Colonic mucosa (tissue), 4 donors: ENCODE results near the gene TSG101. TPM values are rescaled to one million over a fixed set of nuclear protein-coding genes. Genes with fewer than 3 reads are reported as not detected.

ENCODE experiments used
- DNase-seq: peaks from one replicate; pipeline ENCODE4 v3.0.0-alpha.2; 2020
- H3K27ac ChIP-seq: fragments of 200-600 bp; one replicate; pipeline ENCODE4 v1.8.0; 2021
- H3K27me3 ChIP-seq: fragments of 200-600 bp; one replicate; pipeline ENCODE4 v1.8.0; 2021
- H3K36me3 ChIP-seq: fragments of 200-600 bp; one replicate; pipeline ENCODE4 v1.8.0; 2021
- H3K4me1 ChIP-seq: fragments of 200-600 bp; one replicate; pipeline ENCODE4 v1.8.0; 2021; ENCODE audit warnings: mild to moderate bottlenecking
- H3K4me3 ChIP-seq: fragments of 200-600 bp; one replicate; pipeline ENCODE4 v1.8.0; 2021
- H3K9ac ChIP-seq, 2 donors: one replicate each; pipeline ENCODE4 v1.7.0; 2013; ENCODE audit warnings: control low read depth in 2 of 2, low read depth in 2 of 2, low read length in 2 of 2
- H3K9me3 ChIP-seq: fragments of 200-600 bp; one replicate; pipeline ENCODE4 v1.8.0; 2021
- intact Hi-C: fragments of 100-400 bp; cut with DNase I; formaldehyde crosslinking; loops from one replicate; pipeline ENCODE4 v1.14.1; 2022
- total RNA-seq, 2 donors: library from RNA; stranded (reverse); fragmentation: NEBNext Ultra II Directional in 1 of 2; extraction: Animal tissue kit (Norgen Biotek cat#: 25700) in 1 of 2; gene quantifications; one replicate each; pipeline ENCODE4 v1.2.1, GENCODE V29; 2021
- TF ChIP-seq, protein P1 (sequence below): fragments of 200-600 bp; IDR thresholded peaks from one replicate; pipeline ENCODE4 v1.8.0; 2022; ENCODE audit warnings: antibody characterized with exemption, mild to moderate bottlenecking
- donor health status: healthy.
- donor health status: DM: no; HTN: no; CAD: no.
- donor health status: DM: no; HTN: no; CAD: no.

TSG101 gene
- total RNA-seq, 2 donors from 2014 or later, result 54.0 to 64.9 TPM

- no peaks in the 10 kb centered on the region for H3K9me3 ChIP-seq
- H3K9ac ChIP-seq, result no peak overlapping the region
- H3K4me1 ChIP-seq, result no peaks in the 10 kb centered on the region
- intact Hi-C loops, result no loop called here
- TF ChIP-seq, protein P1, sequence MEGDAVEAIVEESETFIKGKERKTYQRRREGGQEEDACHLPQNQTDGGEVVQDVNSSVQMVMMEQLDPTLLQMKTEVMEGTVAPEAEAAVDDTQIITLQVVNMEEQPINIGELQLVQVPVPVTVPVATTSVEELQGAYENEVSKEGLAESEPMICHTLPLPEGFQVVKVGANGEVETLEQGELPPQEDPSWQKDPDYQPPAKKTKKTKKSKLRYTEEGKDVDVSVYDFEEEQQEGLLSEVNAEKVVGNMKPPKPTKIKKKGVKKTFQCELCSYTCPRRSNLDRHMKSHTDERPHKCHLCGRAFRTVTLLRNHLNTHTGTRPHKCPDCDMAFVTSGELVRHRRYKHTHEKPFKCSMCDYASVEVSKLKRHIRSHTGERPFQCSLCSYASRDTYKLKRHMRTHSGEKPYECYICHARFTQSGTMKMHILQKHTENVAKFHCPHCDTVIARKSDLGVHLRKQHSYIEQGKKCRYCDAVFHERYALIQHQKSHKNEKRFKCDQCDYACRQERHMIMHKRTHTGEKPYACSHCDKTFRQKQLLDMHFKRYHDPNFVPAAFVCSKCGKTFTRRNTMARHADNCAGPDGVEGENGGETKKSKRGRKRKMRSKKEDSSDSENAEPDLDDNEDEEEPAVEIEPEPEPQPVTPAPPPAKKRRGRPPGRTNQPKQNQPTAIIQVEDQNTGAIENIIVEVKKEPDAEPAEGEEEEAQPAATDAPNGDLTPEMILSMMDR, result no peak
- H3K27me3 ChIP-seq, result no peaks in the 10 kb centered on the region
- no peak overlapping the region for H3K4me3 ChIP-seq
- no peak overlapping the region for H3K27ac ChIP-seq
- H3K36me3 ChIP-seq, result no peaks in the 10 kb centered on the region
- no peak for DNase-seq
These were observed 54.7 kb downstream of the TSG101 start for GRCh38 chr11:18471995-18472394.

DNA sequence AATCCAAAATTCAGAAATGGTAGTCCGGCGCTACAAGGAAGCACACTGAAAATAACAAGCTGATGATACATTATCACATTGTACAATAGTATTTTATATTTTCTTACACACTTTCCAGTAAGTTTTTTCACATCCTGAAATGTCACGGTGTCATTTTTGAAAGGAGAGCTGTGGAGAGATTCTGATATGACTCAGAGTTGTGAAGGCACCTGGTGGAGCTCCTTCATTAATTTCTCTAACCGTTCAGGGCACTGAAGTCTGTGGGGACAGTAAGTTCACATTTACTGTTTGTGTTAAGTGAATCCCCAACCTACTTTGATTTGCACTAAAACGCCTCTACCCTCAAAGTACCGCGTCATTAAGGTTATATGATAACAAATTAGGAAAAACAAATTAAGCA, 57.8 kb downstream of the TSG101 start:
- TF ChIP-seq, protein P1, result no peak
- intact Hi-C loops, result no loop called here

DNA sequence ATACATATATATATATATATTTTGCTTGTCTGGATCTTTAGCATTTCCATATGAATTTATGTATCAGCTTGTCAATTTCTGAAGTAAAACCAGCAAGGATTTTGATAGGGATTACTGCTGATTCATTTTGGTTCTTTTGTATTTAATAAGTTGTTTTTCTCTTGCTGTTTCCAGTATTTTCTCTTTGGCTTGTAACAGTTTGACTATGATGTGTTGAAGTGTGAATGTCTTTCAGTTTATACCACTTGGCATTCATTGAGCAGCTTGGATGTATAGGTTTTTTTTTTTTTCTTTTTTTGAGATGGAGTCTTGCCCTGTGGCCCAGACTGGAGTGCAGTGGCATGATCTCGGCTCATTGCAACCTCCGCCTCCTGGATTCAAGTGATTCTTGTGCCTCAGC, 58.7 kb downstream of the TSG101 start:
- H3K4me1 ChIP-seq, result no peaks in the 10 kb centered on the region

More for the DNA sequence above, 57.8 kb downstream of the TSG101 start:
- H3K4me1 ChIP-seq, result no peaks in the 10 kb centered on the region
- H3K9me3 ChIP-seq, result no peaks in the 10 kb centered on the region
- H3K27me3 ChIP-seq, result no peaks in the 10 kb centered on the region
- no peak overlapping the region for H3K9ac ChIP-seq
- H3K4me3 ChIP-seq, result no peak overlapping the region
- no peak for DNase-seq
- no peak overlapping the region for H3K27ac ChIP-seq
- H3K36me3 ChIP-seq, result no peaks in the 10 kb centered on the region

DNA sequence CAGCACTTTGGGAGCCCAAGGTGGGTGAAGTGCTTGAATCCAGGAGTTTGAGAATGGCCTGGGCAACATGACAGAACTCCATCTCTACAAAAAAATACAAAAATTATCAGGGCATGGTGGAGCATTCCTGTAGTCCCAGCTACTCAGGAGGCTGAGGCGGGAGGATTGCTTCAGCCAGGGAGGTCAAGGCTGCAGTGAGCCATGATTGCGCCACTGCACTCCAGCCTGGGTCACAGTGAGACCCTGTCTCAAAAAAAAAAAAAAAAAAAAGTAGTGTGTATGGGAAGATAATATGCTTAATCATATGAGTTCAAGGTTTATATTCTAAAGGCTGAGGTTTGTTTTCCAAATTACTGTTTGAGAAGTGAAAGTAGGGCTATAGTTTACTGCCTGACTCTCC, 60.3 kb downstream of the TSG101 start:
- intact Hi-C loops, result no loop called here
- DNase-seq, result no peak
- H3K36me3 ChIP-seq, result no peaks in the 10 kb centered on the region
- TF ChIP-seq, protein P1, result no peak
- no peaks in the 10 kb centered on the region for H3K27me3 ChIP-seq
- no peak overlapping the region for H3K27ac ChIP-seq
- no peak overlapping the region for H3K9ac ChIP-seq
- H3K9me3 ChIP-seq, result no peaks in the 10 kb centered on the region
- H3K4me1 ChIP-seq, result no peaks in the 10 kb centered on the region
- H3K4me3 ChIP-seq, result no peak overlapping the region

More for the DNA sequence above, 58.7 kb downstream of the TSG101 start:
- Histone ChIP-seq H3K9ac (no peak overlapping the region), H3K4me3 (no peak overlapping the region), H3K27ac (no peak overlapping the region), H3K36me3 (no peaks in the 10 kb centered on the region), H3K9me3 (no peaks in the 10 kb centered on the region), H3K27me3 (no peaks in the 10 kb centered on the region)
- no peak for DNase-seq
- intact Hi-C loops, result no loop called here
- TF ChIP-seq, protein P1, result no peak

- no peak overlapping the region for H3K9ac ChIP-seq
- H3K36me3 ChIP-seq, result no peaks in the 10 kb centered on the region
- no peaks in the 10 kb centered on the region for H3K27me3 ChIP-seq
- no peaks in the 10 kb centered on the region for H3K9me3 ChIP-seq
- TF ChIP-seq, protein P1, result no peak
- H3K4me3 ChIP-seq, result no peak overlapping the region
- H3K27ac ChIP-seq, result no peak overlapping the region
- intact Hi-C loops, result no loop called here
- H3K4me1 ChIP-seq, result no peaks in the 10 kb centered on the region
- no peak for DNase-seq
These were observed 63.3 kb downstream of the TSG101 start for GRCh38 chr11:18463439-18463838.

DNA sequence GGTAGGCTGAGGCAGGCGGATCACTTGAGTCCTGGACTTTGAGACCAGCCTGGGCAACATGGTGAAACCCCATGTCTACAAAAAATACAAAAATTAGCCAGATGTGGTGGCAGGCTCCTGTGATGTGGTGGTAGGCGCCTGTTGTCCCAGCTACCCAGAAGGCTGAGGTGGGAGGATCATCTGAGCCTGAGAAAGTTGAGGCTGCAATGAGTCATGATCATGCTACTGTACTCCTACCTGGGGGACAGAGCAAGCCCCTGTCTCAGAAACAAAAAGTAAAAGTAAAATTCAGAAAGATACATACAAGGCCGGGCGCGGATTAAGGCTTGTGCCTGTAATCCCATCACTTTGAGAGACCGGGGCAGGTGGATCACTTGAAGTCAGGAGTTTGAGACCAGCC, 64.8 kb downstream of the TSG101 start:
- Histone ChIP-seq H3K9ac (no peak overlapping the region), H3K4me1 (no peaks in the 10 kb centered on the region), H3K4me3 (no peak overlapping the region), H3K27ac (no peak overlapping the region), H3K36me3 (no peaks in the 10 kb centered on the region), H3K27me3 (no peaks in the 10 kb centered on the region), H3K9me3 (no peaks in the 10 kb centered on the region)
- intact Hi-C loops, result no loop called here
- no peak for DNase-seq
- TF ChIP-seq, protein P1, result no peak
